Activated gamma-delta T cell (primary cell): ENCODE data around the gene CCDC63.

Experiments
- DNase-seq: peaks from one replicate; lab custom pipeline; 2025; lab: John Stamatoyannopoulos, UW
- total RNA-seq, 2 donors: gene quantifications; one replicate each; lab custom pipeline; 2026; lab: John Stamatoyannopoulos, UW

Gene CCDC63
- total RNA-seq: 0 to 0.04 reads per million in 2 donors

- no peak for DNase-seq
Measured at GRCh38 chr12:110846615-110847566, at the start of gene CCDC63. TSS of gene CCDC63 (plus strand) at chr12:110846987. CDS start at chr12:110852955, 5,968 bp downstream.

GRCh38 chr12:110798461-110798860, 48.3 kb upstream of the CCDC63 start:
- DNase-seq: no peak

GRCh38 chr12:110802489-110802888, 44.3 kb upstream of the CCDC63 start:
- DNase-seq: no peak

DNA sequence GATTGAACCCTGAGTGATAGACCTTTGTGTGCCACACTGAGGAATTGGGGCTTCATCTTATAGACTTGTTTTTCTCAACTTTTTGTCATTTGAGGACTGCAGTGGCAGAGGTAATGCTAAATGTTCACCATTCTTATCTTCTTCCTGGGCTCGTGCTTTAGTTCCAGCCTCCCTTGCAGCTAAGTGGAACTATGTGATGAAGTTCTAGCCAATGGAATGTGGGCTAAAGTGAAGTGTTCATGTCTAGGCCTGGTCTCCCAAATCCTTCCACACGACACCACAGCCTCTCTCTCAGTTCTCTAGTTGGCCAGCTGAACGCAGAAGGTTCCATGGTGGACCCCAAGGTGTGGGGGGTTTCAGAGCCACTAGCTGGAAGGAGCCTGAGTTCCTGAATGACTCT, 42.4 kb upstream of the CCDC63 start:
- no peak for DNase-seq

GRCh38 chr12:110807640-110808039, 39.1 kb upstream of the CCDC63 start:
- DNase-seq: no peak

DNA sequence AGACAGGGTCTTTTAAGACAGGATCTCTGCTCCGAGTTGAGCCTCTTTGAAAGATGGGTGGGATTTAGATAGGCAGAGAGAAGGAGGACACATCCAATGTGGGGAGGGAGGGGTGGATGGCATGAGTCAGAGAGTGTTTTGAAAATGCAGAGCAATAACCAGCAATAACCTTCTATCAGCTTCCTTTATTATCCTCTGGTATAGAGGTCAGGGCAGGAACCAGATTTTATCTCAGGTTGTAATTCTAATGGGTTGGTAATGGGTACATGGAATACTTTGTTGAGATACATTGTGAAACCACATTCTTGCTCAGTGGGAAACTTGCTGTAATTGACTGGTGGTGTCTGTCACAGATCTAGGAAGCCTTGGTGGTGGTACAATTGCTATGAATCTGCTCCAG, 37.6 kb upstream of the CCDC63 start:
- DNase-seq: no peak

DNA sequence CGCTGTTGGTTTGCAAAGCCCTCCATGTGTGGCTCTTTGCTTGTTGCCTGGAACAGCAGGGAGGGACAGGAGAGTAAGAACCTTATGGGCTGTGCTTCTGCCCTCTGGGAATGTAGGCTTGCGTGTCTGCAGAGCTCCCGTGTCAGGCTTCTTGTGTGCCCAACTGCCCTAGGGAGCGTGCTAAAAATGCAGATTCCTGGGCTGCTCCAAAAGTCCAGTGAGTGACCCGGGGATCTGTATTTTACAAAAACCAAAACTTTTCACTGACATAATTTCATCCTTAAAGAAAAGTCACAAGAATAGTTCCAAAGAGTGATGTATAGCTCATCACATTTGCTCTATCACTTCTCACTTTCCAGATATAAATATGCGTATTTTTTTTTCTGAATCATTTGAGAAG, 34.8 kb upstream of the CCDC63 start:
- no peak for DNase-seq

GRCh38 chr12:110813285-110813684, 33.5 kb upstream of the CCDC63 start:
- no peak for DNase-seq

DNA sequence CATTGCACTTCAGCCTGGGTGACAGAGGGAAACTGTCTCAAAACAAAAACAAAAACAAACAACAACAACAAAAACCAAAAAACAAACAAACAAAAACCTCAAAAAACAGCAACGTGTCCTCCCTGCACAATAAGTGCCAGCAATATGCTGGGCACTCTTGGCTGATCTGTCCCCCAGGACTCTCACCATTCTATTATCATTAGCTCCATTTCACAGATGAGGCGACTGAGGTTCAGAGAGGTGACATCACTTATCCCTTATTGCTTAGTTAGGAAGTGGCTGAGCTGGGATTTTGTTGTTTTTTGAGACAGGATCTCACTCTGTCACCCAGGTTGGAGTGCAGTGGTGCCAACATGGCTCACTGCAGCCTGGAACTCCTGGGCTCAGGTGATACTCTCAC, 33.0 kb upstream of the CCDC63 start:
- DNase-seq: no peak

- no peak for DNase-seq
Measured at GRCh38 chr12:110816248-110816647, 30.5 kb upstream of the CCDC63 start.

- no peak for DNase-seq
Measured at GRCh38 chr12:110816779-110817178, 30.0 kb upstream of the CCDC63 start.

GRCh38 chr12:110818511-110818910, 28.3 kb upstream of the CCDC63 start:
- DNase-seq: no peak

GRCh38 chr12:110819150-110819549, 27.6 kb upstream of the CCDC63 start:
- no peak for DNase-seq

DNA sequence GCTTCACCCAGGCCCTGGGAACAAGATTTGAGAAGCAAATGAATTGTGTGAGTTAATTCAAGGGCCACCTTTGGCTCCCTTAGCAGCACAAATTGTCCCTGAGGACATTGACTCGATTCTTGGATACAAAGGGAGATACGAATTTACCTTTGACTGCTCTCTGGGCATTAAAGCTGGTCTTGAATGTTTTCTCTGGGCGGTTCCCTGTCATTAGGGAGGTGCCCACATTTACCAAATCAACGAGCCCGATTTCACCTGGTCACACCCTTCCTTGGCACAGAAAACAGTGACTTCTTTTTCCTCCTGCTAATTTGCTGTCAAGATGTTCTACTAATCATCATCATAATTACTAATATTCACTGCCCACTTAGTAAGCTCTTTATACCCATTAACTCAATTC, 27.1 kb upstream of the CCDC63 start:
- no peak for DNase-seq

- no peak for DNase-seq
Measured at GRCh38 chr12:110821917-110822316, 24.9 kb upstream of the CCDC63 start.

GRCh38 chr12:110822821-110823415, 23.9 kb upstream of the CCDC63 start:
- DNase-seq: no peak

DNA sequence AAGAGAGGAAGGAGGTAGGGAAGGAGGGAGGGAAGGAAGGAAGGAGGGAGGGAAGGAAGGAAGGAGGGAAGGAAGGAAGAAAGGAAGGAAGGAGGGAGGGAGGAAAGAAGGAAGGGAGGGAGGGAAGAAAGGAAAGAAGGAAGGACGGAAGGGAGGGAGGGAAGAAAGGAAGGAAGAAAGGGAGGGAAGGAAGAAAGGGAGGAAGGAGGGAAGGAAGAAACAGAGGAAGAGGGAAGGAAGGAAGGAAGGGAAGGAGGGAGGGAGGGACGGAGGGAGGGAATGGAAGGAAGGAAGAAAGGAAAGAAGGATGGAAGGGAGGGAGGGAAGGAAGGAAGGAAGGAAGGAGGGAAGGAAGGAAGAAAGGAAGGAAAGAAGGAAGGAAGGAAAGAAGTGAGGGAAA, 22.4 kb upstream of the CCDC63 start:
- DNase-seq: no peak

DNA sequence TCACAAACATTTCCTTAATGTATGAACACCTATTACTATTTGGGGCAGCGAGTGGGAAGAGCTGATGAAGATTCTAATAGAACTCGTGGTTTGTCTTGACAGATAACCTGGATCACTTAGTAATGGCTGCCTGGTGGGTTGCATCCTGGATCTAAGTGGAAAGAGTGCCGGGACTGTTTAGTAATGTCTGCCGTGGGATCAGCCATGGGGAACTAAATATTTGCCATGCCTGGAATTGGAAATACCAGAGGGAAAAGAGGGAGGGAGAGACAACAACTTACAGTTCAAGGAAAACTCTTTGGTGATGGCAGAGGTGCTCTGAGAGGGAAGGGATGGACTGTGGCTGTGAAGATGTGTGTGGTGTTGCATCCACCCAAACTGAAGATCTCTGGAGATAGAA, 21.3 kb upstream of the CCDC63 start:
- no peak for DNase-seq

DNA sequence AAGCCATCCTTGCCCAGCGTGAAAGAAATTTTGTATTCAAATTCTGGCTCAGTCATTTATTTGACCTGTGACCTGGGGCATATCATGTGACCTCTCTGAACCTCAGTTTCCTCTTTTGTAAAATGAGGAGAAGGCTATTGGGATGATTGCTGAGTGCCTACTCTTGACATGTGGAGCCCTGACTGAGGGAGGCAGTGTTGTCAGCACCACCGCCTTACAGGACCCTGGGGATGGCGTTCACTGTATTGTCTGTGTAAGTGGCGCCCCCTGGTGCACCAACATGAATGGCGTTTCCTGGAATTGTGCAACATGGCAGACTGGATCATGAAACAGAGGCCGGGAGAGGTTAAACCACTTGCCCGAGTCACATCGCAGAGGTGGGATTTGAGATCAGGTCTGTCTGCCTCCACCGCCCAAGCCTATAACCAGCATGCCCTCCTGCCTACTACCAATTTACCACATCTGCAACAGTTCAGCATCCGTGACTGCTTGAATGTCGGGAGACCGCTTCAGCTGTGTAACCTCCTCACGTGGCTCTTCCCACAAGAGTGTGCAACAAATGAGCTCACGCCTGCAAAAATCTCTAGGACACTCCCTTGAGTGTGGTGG, 20.1 kb upstream of the CCDC63 start:
- DNase-seq: no peak

GRCh38 chr12:110829308-110829707, 17.5 kb upstream of the CCDC63 start:
- no peak for DNase-seq

GRCh38 chr12:110836291-110836690, 10.5 kb upstream of the CCDC63 start:
- no peak for DNase-seq

DNA sequence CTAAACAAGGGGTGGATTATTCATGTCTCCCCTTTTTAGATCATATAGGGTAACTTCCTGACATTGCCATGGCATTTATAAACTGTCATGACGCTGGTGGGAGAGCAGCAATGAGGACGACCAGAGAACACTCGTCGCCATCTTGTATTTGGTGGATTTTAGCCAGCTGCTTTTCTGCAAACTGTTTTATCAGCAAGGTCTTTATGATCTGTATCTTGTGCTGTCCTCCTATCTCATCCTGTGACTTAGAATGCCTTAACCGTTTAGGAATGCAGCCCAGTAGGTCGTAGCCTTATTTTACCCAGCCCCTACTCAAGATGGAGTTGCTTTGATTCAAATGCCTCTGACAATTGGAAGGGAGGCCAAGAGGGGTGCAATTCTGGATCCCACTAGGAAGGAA, 5.8 kb upstream of the CCDC63 start:
- DNase-seq: no peak

DNA sequence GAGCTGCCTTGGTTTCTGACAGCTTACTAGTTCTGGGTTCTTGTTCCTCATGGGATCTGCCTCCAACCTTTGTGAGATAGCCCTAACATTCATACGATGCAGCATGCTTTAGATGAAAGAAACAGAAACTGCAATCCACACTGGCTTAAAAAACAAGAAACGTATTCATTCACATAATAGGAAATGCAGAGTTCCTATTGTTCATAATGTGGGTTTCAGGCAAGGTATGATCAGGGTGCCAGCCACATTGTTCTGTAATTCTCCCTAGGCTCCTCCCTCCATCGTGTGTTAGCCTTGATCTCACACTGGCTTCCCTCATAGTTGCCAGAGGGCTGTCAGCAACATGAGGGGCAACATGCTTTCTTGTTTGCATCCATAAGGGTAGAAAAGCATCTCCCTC, 2.7 kb upstream of the CCDC63 start:
- DNase-seq: no peak
